ENCODE measurements around the gene SLC7A5.

DNA sequence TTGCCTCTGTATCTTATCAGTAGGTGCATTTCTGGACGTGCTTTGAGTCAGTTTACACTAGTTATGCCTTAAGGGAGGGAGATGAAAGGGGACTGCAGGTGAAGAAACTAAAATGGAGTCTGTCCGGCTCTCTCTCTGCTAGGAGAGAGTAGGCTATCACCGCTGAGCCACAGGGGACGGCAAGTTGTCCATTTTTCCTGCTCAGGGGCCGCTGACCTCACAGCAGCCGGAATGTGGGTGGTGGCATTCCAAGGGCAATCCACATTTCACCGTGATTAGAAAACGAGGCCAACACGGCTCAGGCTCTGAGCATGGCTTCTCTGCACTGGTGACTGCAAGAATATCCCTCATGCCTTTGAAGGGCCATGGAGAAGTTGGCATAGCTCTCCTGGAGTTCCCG lies 84.5 kb downstream of the SLC7A5 start:
- TF ChIP-seq, protein P1, sequence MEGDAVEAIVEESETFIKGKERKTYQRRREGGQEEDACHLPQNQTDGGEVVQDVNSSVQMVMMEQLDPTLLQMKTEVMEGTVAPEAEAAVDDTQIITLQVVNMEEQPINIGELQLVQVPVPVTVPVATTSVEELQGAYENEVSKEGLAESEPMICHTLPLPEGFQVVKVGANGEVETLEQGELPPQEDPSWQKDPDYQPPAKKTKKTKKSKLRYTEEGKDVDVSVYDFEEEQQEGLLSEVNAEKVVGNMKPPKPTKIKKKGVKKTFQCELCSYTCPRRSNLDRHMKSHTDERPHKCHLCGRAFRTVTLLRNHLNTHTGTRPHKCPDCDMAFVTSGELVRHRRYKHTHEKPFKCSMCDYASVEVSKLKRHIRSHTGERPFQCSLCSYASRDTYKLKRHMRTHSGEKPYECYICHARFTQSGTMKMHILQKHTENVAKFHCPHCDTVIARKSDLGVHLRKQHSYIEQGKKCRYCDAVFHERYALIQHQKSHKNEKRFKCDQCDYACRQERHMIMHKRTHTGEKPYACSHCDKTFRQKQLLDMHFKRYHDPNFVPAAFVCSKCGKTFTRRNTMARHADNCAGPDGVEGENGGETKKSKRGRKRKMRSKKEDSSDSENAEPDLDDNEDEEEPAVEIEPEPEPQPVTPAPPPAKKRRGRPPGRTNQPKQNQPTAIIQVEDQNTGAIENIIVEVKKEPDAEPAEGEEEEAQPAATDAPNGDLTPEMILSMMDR (IDR thresholded peaks at IDR 0.05; ENCODE audit: extremely low read depth in 1 of 2, insufficient read depth in 1 of 2, low read depth in 1 of 2, low read length in 2 of 2): no peak
- TF ChIP-seq EZH2 (IDR thresholded peaks at IDR 0.05; ENCODE audit: borderline replicate concordance, low read depth, low read length, severe bottlenecking) (no peak), POLR2AphosphoS5 (IDR thresholded peaks at IDR 0.05; ENCODE audit: insufficient read depth, low read depth, low read length) (no peak), MYC (IDR thresholded peaks at IDR 0.05; ENCODE audit: low read depth, low read length) (no peak), POLR2A (IDR thresholded peaks at IDR 0.05; ENCODE audit: low read depth, low read length) (no peak), FOS (IDR thresholded peaks at IDR 0.05; ENCODE audit: borderline replicate concordance, insufficient read depth, low read length) (no peak)
